Gastrocnemius medialis (tissue), 4 donors: ENCODE results near the gene MTARC2. TPM values are rescaled to one million over a fixed set of nuclear protein-coding genes. Genes with fewer than 3 reads are reported as not detected.

ENCODE experiments used
- ATAC-seq, 2 donors: fragments of 150-250 bp; one replicate each; pipeline ENCODE4 v1.9.1; 2016
- DNase-seq, 2 donors: peaks; one replicate each; pipeline ENCODE4 v3.0.0-alpha.2; 2019
- H3K27ac ChIP-seq, 4 donors: fragments of 200-600 bp; sonication (generic); 1 replicate in 1 of 4; 2 replicates in 3 of 4; pipeline ENCODE4 v1.5.1; 2016 to 2018; ENCODE audit warnings: mild to moderate bottlenecking in 2 of 4, moderate library complexity in 1 of 4
- H3K27me3 ChIP-seq, 3 donors: fragments of 200-600 bp; sonication (generic) in 2 of 3; 1 replicate in 1 of 3; 2 replicates in 2 of 3; pipeline versions ENCODE4 v1.5.1 to v1.6.0; 2016 to 2019; ENCODE audit warnings: mild to moderate bottlenecking in 1 of 3, moderate library complexity in 1 of 3
- H3K36me3 ChIP-seq, 2 donors: fragments of 200-600 bp; sonication (generic) in 1 of 2; one replicate each; pipeline ENCODE4 v1.5.1; 2017 to 2018
- H3K4me1 ChIP-seq, 2 donors: fragments of 200-600 bp; sonication (generic) in 1 of 2; one replicate each; pipeline ENCODE4 v1.5.1; 2016 to 2017; ENCODE audit warnings: mild to moderate bottlenecking in 2 of 2
- H3K4me3 ChIP-seq, 4 donors: fragments of 200-600 bp; sonication (generic) in 3 of 4; 1 replicate in 1 of 4; 2 replicates in 3 of 4; pipeline ENCODE4 v1.5.1; 2016 to 2019; ENCODE audit warnings: mild to moderate bottlenecking in 2 of 4
- H3K9me3 ChIP-seq, 3 donors: fragments of 200-600 bp; sonication (generic) in 2 of 3; 1 replicate in 1 of 3; 2 replicates in 2 of 3; pipeline ENCODE4 v1.5.1; 2016 to 2019
- CTCF ChIP-seq, 5 experiments: fragments of 450-650 bp in 3 of 5; fragments of 200-600 bp in 2 of 5; sonication (generic) in 2 of 5; IDR thresholded peaks in 4 of 5; conservative IDR thresholded peaks in 1 of 5; 1 replicate in 4 of 5; 2 replicates in 1 of 5; pipeline ENCODE4 v1.5.1; 2016 to 2019; ENCODE audit warnings: antibody characterized with exemption in 5 of 5, mild to moderate bottlenecking in 3 of 5, moderate library complexity in 3 of 5
- POLR2A ChIP-seq, 2 donors: fragments of 450-650 bp; IDR thresholded peaks; one replicate each; pipeline ENCODE4 v1.6.1; 2017; ENCODE audit warnings: antibody characterized with exemption in 2 of 2, mild to moderate bottlenecking in 2 of 2, moderate library complexity in 2 of 2
- in situ Hi-C, 4 donors: fragments of 200-750 bp; cut with MboI; loops; one replicate each; pipeline versions ENCODE4 v1.15.0 to v1.8.0; 2017; ENCODE audit warnings: low sequenced_read_pairs in 4 of 4
- intact Hi-C: fragments of 100-400 bp; cut with DNase I; formaldehyde crosslinking; loops from one replicate; pipeline ENCODE4 v1.15.1; 2023; ENCODE audit warnings: low total_unique reads
- total RNA-seq, 4 donors: library from RNA; depleted of rRNA; stranded (reverse); fragments of >200 nt; gene quantifications; one replicate each; pipeline versions ENCODE4 v1.1.0 to v1.2.3, GENCODE V29; 2016

Gene MTARC2
- total RNA-seq, 4 donors from 2014 or later: 5.8 to 12.0 (median 7.3) TPM

GRCh38 chr1:220786057-220786336 is 37.9 kb downstream of the MTARC2 start:
- in situ Hi-C loops: loop anchor here in 2 of 4 donors (25.0 kb wide), 1 partner anchor 499 kb away; no protein-coding TSS in a partner anchor
- Histone ChIP-seq H3K4me1 (peaks cover 10 to 25% of the 10 kb centered on the region in 2 donors), H3K4me3 (peak overlapping the region; percentile 63 to 78 (median 66)), H3K36me3 (peaks cover 3% of the 10 kb centered on the region in 2 donors), H3K27ac (peak overlapping the region; percentile 56 to 76 (median 61)), H3K27me3 (no peaks in the 10 kb centered on the region), H3K9me3 (no peaks in the 10 kb centered on the region)
- DNase-seq (no peak), ATAC-seq (peak; percentile 18 to 47)
- TF ChIP-seq CTCF (IDR thresholded peaks at IDR 0.05 in 4 of 5, conservative IDR thresholded peaks at IDR 0.05 in 1 of 5): no peak
- TF ChIP-seq POLR2A (IDR thresholded peaks at IDR 0.05): no peak
- intact Hi-C loops: loop anchor here (10.0 kb wide), 1 partner anchor 511 kb away; the partner anchor contains the start of gene RAB3GAP2

- H3K4me3 ChIP-seq: peak within 1 kb of the TSS; percentile 63 to 78 (median 66)
- ATAC-seq: peak; percentile 74 to 79
- no peaks in the 10 kb centered on the region for H3K9me3 ChIP-seq
- H3K36me3 ChIP-seq: peaks cover 3% of the 10 kb centered on the region in 2 donors
- H3K4me1 ChIP-seq: peaks cover 14 to 30% of the 10 kb centered on the region in 2 donors
- peak within 1 kb of the TSS; percentile 56 to 76 (median 61) for H3K27ac ChIP-seq
- in situ Hi-C loops (loop anchor here in 2 of 4 donors (25.0 kb wide), 1 partner anchor 499 kb away; no protein-coding TSS in a partner anchor), intact Hi-C loops (loop anchor here (10.0 kb wide), 1 partner anchor 512 kb away; the partner anchor contains the start of gene RAB3GAP2)
- TF ChIP-seq CTCF (IDR thresholded peaks at IDR 0.05 in 4 of 5, conservative IDR thresholded peaks at IDR 0.05 in 1 of 5): peak in 2 of 5 experiments; percentile 29 to 48
- peak in 1 of 2 donors; percentile 20 for TF ChIP-seq POLR2A (IDR thresholded peaks at IDR 0.05)
- no peaks in the 10 kb centered on the region for H3K27me3 ChIP-seq
- peak; percentile 23 to 56 for DNase-seq
Measured at GRCh38 chr1:220786337-220787068, 38.4 kb downstream of the MTARC2 start, which contains the start of gene MTARC1. TSS of gene MTARC1 (plus strand) at chr1:220786913. CDS start at chr1:220786945, 32 bp downstream.

- Histone ChIP-seq H3K4me3 (peak overlapping the region; percentile 63 to 78 (median 66)), H3K36me3 (peaks cover 3% of the 10 kb centered on the region in 2 donors), H3K27me3 (no peaks in the 10 kb centered on the region), H3K9me3 (no peaks in the 10 kb centered on the region), H3K4me1 (peaks cover 20 to 37% of the 10 kb centered on the region in 2 donors), H3K27ac (peak overlapping the region; percentile 56 to 76 (median 61))
- peak; percentile 17 to 43 for ATAC-seq
- TF ChIP-seq POLR2A (IDR thresholded peaks at IDR 0.05) (no peak), CTCF (IDR thresholded peaks at IDR 0.05 in 4 of 5, conservative IDR thresholded peaks at IDR 0.05 in 1 of 5) (peak in 1 of 5 experiments; percentile 6)
- intact Hi-C loops (loop anchor here (10.0 kb wide), 1 partner anchor 512 kb away; the partner anchor contains the start of gene RAB3GAP2), in situ Hi-C loops (loop anchor here in 2 of 4 donors (25.0 kb wide), 1 partner anchor 500 kb away; no protein-coding TSS in a partner anchor)
- peak in 1 of 2 donors; percentile 23 for DNase-seq
Measured at GRCh38 chr1:220787069-220787619, 39.0 kb downstream of the MTARC2 start.

- no peak for ATAC-seq
- in situ Hi-C loops (loop anchor here in 2 of 4 donors (25.0 kb wide), 1 partner anchor 502 kb away; no protein-coding TSS in a partner anchor), intact Hi-C loops (loop anchor here (10.0 kb wide), 1 partner anchor 514 kb away; the partner anchor contains the start of gene RAB3GAP2)
- Histone ChIP-seq H3K27ac (peak overlapping the region in 1 of 4 donors; percentile 39), H3K27me3 (no peaks in the 10 kb centered on the region), H3K9me3 (no peaks in the 10 kb centered on the region), H3K36me3 (peaks cover 0 to under 1% of the 10 kb centered on the region in 2 donors), H3K4me1 (peaks cover 29 to 42% of the 10 kb centered on the region in 2 donors), H3K4me3 (no peak overlapping the region)
- no peak for TF ChIP-seq CTCF (IDR thresholded peaks at IDR 0.05 in 4 of 5, conservative IDR thresholded peaks at IDR 0.05 in 1 of 5)
- no peak for TF ChIP-seq POLR2A (IDR thresholded peaks at IDR 0.05)
- no peak for DNase-seq
Measured at GRCh38 chr1:220788900-220789299, 40.8 kb downstream of the MTARC2 start.
